ENCODE data around the gene RNF144A. TPM values are rescaled to one million over a fixed set of nuclear protein-coding genes. Genes with fewer than 3 reads are reported as not detected.

RNF144A gene
- total RNA-seq, 1 donor, result 4.3 TPM

- no peak overlapping the region for H3K4me3 ChIP-seq (ENCODE audit: low read depth, low read length)
- TF ChIP-seq CTCF (IDR thresholded peaks at IDR 0.05; ENCODE audit: insufficient read depth, low read depth, low read length), result no peak
- no peak for DNase-seq (ENCODE audit: low read depth)
These were observed 55.0 kb downstream of the RNF144A start for GRCh38 chr2:6972067-6972710.

GRCh38 chr2:6973895-6974545 is 56.8 kb downstream of the RNF144A start:
- no peak for TF ChIP-seq CTCF (IDR thresholded peaks at IDR 0.05; ENCODE audit: insufficient read depth, low read depth, low read length)
- no peak overlapping the region for H3K4me3 ChIP-seq (ENCODE audit: low read depth, low read length)
- no peak for DNase-seq (ENCODE audit: low read depth)

- H3K4me3 ChIP-seq (ENCODE audit: low read depth, low read length), result no peak overlapping the region
- DNase-seq (ENCODE audit: low read depth), result no peak
- no peak for TF ChIP-seq CTCF (IDR thresholded peaks at IDR 0.05; ENCODE audit: insufficient read depth, low read depth, low read length)
These were observed 58.8 kb downstream of the RNF144A start for GRCh38 chr2:6975988-6976387.

GRCh38 chr2:6977113-6977741 is 60.0 kb downstream of the RNF144A start:
- no peak overlapping the region for H3K4me3 ChIP-seq (ENCODE audit: low read depth, low read length)
- no peak for DNase-seq (ENCODE audit: low read depth)
- no peak for TF ChIP-seq CTCF (IDR thresholded peaks at IDR 0.05; ENCODE audit: insufficient read depth, low read depth, low read length)

GRCh38 chr2:6977786-6978185 is 60.6 kb downstream of the RNF144A start:
- no peak for DNase-seq (ENCODE audit: low read depth)
- no peak overlapping the region for H3K4me3 ChIP-seq (ENCODE audit: low read depth, low read length)
- TF ChIP-seq CTCF (IDR thresholded peaks at IDR 0.05; ENCODE audit: insufficient read depth, low read depth, low read length), result no peak

- H3K4me3 ChIP-seq (ENCODE audit: low read depth, low read length), result no peak overlapping the region
- no peak for DNase-seq (ENCODE audit: low read depth)
- no peak for TF ChIP-seq CTCF (IDR thresholded peaks at IDR 0.05; ENCODE audit: insufficient read depth, low read depth, low read length)
These were observed 61.8 kb downstream of the RNF144A start for GRCh38 chr2:6978991-6979390.

Measured in fibroblast of villous mesenchyme (primary cell).